HG03060 (cell line): ENCODE results near the gene ARL6IP1.
"Not testable (repeated sequence)": the region's sequence is repeated elsewhere in the genome, so short reads cannot be mapped to it uniquely, and the experiment has no call there.

Experiments used
- ATAC-seq: cut with Tn5 transposase; IDR thresholded peaks from one replicate; pipeline ENCODE4 v1.9.1; 2021; ENCODE audit warnings: low read depth, moderate number of reproducible peaks; ENCODE audit not compliant: unreplicated experiment

ARL6IP1 gene

DNA sequence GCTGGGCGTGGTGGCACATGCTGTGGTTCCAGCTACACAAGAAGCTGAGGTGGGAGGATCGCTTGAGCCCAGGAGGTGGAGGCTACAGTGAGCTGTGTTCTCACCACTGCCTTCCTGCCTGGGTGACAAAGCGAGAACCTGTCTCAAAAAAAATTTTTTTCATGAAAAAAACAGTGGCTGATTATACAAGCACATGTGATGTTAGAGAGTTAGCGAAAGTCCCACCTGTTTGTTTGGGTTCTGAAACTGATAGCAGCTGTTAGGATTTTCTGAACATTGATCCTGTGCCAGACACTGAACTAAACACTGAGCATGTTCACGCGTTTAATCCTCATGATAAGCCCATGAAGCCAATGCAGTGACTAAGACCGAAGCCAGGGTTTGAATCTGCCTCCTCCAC lies 34.1 kb downstream of the ARL6IP1 start:
- peak; percentile 54 for ATAC-seq

DNA sequence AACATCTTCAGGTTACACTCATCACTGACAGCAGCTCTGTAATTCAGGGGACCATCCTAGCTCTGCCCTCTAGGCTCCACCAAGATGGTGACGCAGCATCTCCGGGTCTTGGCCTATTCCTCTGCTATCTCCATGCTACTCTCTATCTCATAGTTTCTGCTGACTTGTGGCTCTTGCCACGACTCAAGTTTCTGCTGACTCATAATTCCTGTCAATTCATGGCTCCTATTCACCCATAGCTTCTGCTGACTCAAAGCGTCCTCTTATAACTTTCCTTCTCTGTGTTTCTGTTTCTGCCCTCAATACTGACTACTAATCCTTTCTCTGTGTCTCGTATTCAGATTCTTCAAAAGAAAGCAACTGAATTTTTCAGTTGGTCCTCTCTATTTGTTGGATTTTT lies 38.6 kb downstream of the ARL6IP1 start:
- peak; percentile 50 for ATAC-seq

GRCh38 chr16:18759598-18760520 lies 41.5 kb downstream of the ARL6IP1 start:
- ATAC-seq: peak; percentile 40

GRCh38 chr16:18757960-18758660 lies 43.2 kb downstream of the ARL6IP1 start:
- not testable (repeated sequence) for ATAC-seq

DNA sequence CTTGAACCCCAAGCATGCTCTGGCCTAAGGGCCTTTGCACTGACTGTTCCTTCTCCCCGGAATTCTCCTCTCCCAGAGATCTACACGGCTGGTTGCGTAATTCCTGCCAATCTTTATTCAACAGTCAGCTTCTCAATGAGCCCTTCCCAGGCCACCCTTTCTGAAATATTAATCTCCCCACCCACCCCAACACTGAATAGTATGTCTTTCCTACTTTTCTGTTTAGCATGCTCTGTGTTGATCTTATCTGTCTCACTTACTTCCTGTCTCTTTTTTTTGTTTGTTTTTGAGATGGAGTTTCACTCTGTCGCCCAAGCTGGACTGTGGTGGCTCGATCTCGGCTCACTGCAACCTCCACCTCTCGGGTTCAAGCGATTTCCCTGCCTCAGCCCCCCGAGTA lies 44.7 kb downstream of the ARL6IP1 start:
- not testable (repeated sequence) for ATAC-seq

DNA sequence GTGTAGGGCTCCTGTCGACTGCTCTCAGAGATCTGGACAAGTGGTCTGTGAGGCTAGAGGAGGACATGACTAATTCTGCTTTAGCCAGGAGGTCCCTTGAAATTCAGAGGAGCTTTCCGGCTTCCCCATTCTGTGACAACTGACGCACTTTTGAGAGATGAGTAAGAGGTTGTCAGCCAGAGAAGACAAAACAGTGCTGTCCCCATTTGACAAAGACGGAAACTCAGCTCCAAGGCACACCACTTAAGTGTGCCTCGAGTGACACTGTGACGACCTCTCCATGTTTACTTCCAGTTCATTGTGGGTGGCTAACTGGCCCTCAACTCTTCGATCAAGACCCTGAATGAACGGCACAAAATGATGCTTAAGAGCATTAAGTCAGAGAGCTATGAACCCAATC lies 58.5 kb downstream of the ARL6IP1 start:
- ATAC-seq: not testable (repeated sequence)
